ENCODE results near the gene VPS52. TPM values are rescaled to one million over a fixed set of nuclear protein-coding genes. Genes with fewer than 3 reads are reported as not detected.
A peak's percentile ranks its signal among the peaks of the same experiment; 100 is the strongest.

VPS52 gene
- total and polyA plus RNA-seq, 9 of the 15 experiments (the other 6 are each of a cell fraction or from before 2014, with no cell fraction given) = 24.4 to 103 (median 40.2) TPM

- peak; percentile 77 for TF ChIP-seq ZNF740 (CRISPR knock-in tag; IDR thresholded peaks at IDR 0.05)
- TF ChIP-seq ZNF740 (tag; IDR thresholded peaks at IDR 0.05) = no peak; a peak in 1 of 4 replicates
- TF ChIP-seq ZNF518B (CRISPR knock-in tag; IDR thresholded peaks at IDR 0.05) = no peak
- TF ChIP-seq CBFB (CRISPR knock-in tag; IDR thresholded peaks at IDR 0.05) = peak; percentile 58; the same call in 1 of the 2 replicates
- TF ChIP-seq LEF1 (IDR thresholded peaks at IDR 0.05) = 0 out of 2 replicates have a peak, but pooled peaks have one; percentile 12
- no peak for TF ChIP-seq NCOA1 (IDR thresholded peaks at IDR 0.05; ENCODE audit: low read depth)
- TF ChIP-seq HOXB6 (CRISPR knock-in tag; IDR thresholded peaks at IDR 0.05; ENCODE audit: borderline replicate concordance) = no peak
- no peak for TF ChIP-seq ZNF133 (CRISPR knock-in tag; IDR thresholded peaks at IDR 0.05)
- no peak for TF ChIP-seq ZNF512 (tag; IDR thresholded peaks at IDR 0.05)
- no peak for TF ChIP-seq CREBBP (IDR thresholded peaks at IDR 0.05; ENCODE audit: low read depth, low read length)
- TF ChIP-seq SRSF9 (IDR thresholded peaks at IDR 0.05; ENCODE audit: borderline replicate concordance, low read depth, low read length) = no peak
- TF ChIP-seq KLF1 (tag; IDR thresholded peaks at IDR 0.05) = peak; percentile 94
- TF ChIP-seq NR3C1 (CRISPR knock-in tag; IDR thresholded peaks at IDR 0.05) = no peak
- TF ChIP-seq ZBTB2 (IDR thresholded peaks at IDR 0.05) = no peak
- peak; percentile 88 for TF ChIP-seq ZBTB7A (IDR thresholded peaks at IDR 0.05; ENCODE audit: borderline replicate concordance, control insufficient read depth, low read depth, low read length)
- TF ChIP-seq ZNF586 (CRISPR knock-in tag; conservative IDR thresholded peaks at IDR 0.05) = peak; percentile 90
- TF ChIP-seq HDGF (IDR thresholded peaks at IDR 0.05) = no peak
- peak; percentile 25; the same call in 1 of the 2 replicates for TF ChIP-seq PATZ1 (CRISPR knock-in tag; IDR thresholded peaks at IDR 0.05; ENCODE audit: borderline replicate concordance)
- TF ChIP-seq ZBTB17 (CRISPR knock-in tag; IDR thresholded peaks at IDR 0.05) = peak; percentile 88
Observed at GRCh38 chr6:33276864-33277662, 5.4 kb upstream of the VPS52 start, which contains the start of gene B3GALT4 (continued).
